Activated CD4-positive, alpha-beta T cell treated with anti-CD3 and anti-CD28 coated beads for 36 hours (primary cell): ENCODE data around the gene BFAR. TPM values are rescaled to one million over a fixed set of nuclear protein-coding genes. Genes with fewer than 3 reads are reported as not detected.

ENCODE experiments used
- ATAC-seq: fragments of 200-7000 bp; cut with Tn5 transposase; one replicate; pipeline ENCODE4 v1.10.0; 2021; ENCODE audit warnings: mild to moderate bottlenecking, moderate library complexity
- CTCF ChIA-PET: fragments of 350-600 bp; sonication (Branson Sonifier 250); formaldehyde crosslinking; loops from one replicate; lab custom pipeline; 2021; ENCODE audit warnings: antibody characterized with exemption; lab: Charles Lee
- POLR2A ChIA-PET: fragments of 350-600 bp; sonication (Branson Sonifier 250); formaldehyde crosslinking; loops from one replicate; lab custom pipeline; 2021; ENCODE audit warnings: antibody characterized with exemption, inconsistent platforms; lab: Charles Lee
- DNase-seq: peaks from one replicate; pipeline ENCODE4 v3.0.0-alpha.2; 2020
- H3K27ac Mint-ChIP-seq: one replicate; pipeline ENCODE4 v1.8.0; 2021; ENCODE audit warnings: mixed read lengths
- H3K27me3 Mint-ChIP-seq: one replicate; pipeline ENCODE4 v1.8.0; 2021; ENCODE audit warnings: mixed read lengths
- H3K36me3 Mint-ChIP-seq: one replicate; pipeline ENCODE4 v1.8.0; 2021; ENCODE audit warnings: low read depth, mixed read lengths
- H3K4me1 Mint-ChIP-seq: one replicate; pipeline ENCODE4 v1.8.0; 2021; ENCODE audit warnings: mixed read lengths
- H3K4me3 Mint-ChIP-seq: one replicate; pipeline ENCODE4 v1.8.0; 2021; ENCODE audit warnings: mild to moderate bottlenecking, moderate library complexity, mixed read lengths
- H3K9me3 Mint-ChIP-seq: one replicate; pipeline ENCODE4 v1.8.0; 2021; ENCODE audit warnings: low read depth, mixed read lengths
- intact Hi-C, 2 experiments: fragments of 100-400 bp; cut with DNase I in 1 of 2; cut with micrococcal nuclease in 1 of 2; formaldehyde crosslinking; loops; one replicate each; pipeline versions ENCODE4 v1.14.2 to v1.15.1; 2022 to 2024; cut with DNase I, micrococcal nuclease
- total RNA-seq, 2 experiments: library from RNA; stranded (reverse); gene quantifications; one replicate each; pipeline ENCODE4 v1.2.3, GENCODE V29; 2021

BFAR gene, protein sequence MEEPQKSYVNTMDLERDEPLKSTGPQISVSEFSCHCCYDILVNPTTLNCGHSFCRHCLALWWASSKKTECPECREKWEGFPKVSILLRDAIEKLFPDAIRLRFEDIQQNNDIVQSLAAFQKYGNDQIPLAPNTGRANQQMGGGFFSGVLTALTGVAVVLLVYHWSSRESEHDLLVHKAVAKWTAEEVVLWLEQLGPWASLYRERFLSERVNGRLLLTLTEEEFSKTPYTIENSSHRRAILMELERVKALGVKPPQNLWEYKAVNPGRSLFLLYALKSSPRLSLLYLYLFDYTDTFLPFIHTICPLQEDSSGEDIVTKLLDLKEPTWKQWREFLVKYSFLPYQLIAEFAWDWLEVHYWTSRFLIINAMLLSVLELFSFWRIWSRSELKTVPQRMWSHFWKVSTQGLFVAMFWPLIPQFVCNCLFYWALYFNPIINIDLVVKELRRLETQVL
- total RNA-seq = 10 to 100 TPM; 54.8 to 57.5 TPM

DNA sequence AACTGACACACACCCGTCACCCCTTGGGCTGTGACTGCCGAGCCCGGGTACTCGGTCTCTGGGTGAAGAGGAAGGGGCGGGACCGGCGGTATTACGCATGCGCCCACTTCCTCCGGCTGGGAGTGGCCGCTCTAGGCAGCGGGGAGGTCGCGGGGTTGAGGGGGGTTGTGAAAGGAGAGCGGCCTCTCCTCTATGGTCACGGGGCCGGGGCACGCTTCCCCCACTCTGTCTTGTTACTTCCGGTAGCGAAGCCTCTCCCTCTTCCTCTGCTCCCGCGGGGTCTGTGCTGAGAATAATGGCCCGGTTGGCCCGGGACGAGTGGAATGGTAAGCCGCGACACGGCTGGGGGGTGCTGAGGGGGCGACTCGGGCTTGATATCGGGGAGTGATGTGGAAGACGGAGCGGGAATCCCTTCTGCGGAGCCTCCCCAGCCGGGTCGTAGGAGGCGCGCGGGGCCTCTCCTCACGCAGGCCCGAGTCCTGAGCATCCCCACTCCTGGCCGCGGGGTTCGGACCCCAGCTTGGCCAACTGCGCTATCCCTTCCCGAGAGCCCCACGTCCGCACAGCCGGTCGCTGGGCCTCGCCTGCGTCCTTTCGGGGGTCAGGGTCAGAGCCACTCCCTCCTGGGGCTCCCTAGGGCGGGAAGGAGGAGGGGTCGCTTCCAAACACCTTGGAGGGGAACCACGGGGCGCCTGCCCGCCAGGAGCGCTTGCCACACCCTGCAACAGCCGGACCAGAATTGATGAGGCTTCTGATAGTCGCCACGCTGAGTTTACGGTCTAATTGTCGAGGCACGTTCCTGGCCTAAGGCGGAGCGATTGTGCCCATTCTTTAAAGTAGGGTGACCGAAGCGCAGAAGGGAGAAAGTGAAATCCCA is at the start of gene BFAR:
Gene BFAR (plus strand): TSS at position 259 of the 877 bp plus-strand sequence. CDS start 11,396 bp downstream, outside the sequence.
- CTCF ChIA-PET = no interaction called here
- H3K27me3 Mint-ChIP-seq = no peaks in the 10 kb centered on the region
- H3K4me3 Mint-ChIP-seq = peak within 1 kb of the TSS; percentile 97
- H3K9me3 Mint-ChIP-seq = no peaks in the 10 kb centered on the region
- peak within 1 kb of the TSS; percentile 99 for H3K27ac Mint-ChIP-seq
- POLR2A ChIA-PET = no interaction called here
- peak; percentile 100 for DNase-seq
- ATAC-seq = peak; percentile 78
- H3K36me3 Mint-ChIP-seq = peaks cover 16% of the 10 kb centered on the region
- H3K4me1 Mint-ChIP-seq = peaks cover 51% of the 10 kb centered on the region
- intact Hi-C loops = loop anchor here (1.0 to 10.0 kb wide), 12 partner anchors 331 to 1322 kb away; partner anchors contain the start of genes ERCC4 (in 2 of the 2), MARF1 (in 2 of the 2), CEP20 (in 1 of the 2) and MRTFB (in 1 of the 2)

DNA sequence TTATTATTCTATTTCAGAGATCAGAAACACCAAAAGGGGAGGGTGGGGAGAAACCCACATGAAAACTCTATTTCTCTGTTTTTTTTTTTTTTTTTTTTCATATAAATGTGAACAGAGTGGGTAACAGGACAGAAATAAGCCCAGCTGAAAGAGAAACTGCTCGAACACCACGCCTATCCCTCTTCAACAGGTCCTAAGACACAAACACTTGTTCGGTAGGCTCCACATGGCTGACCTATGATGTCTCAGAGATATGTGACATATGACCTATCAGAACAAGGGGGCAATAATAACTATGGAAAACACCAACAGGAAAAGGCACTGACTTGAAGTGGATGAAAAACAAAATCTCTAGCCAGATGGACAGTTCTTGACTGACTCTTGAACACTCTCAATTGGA is 47.5 kb upstream of the BFAR start:
- intact Hi-C loops = no loop called here
- Mint-ChIP-seq H3K27ac (no peak overlapping the region), H3K27me3 (no peaks in the 10 kb centered on the region), H3K9me3 (no peaks in the 10 kb centered on the region), H3K4me3 (no peak overlapping the region), H3K36me3 (peaks cover 30% of the 10 kb centered on the region), H3K4me1 (peaks cover 2% of the 10 kb centered on the region)
- ChIA-PET CTCF (no interaction called here), POLR2A (no interaction called here)
- DNase-seq (no peak), ATAC-seq (no peak)

GRCh38 chr16:14586637-14587305 is 46.0 kb upstream of the BFAR start:
- no peak for DNase-seq
- Mint-ChIP-seq H3K27me3 (no peaks in the 10 kb centered on the region), H3K4me1 (no peaks in the 10 kb centered on the region), H3K4me3 (no peak overlapping the region), H3K27ac (no peak overlapping the region), H3K36me3 (peaks cover 30% of the 10 kb centered on the region), H3K9me3 (no peaks in the 10 kb centered on the region)
- ChIA-PET POLR2A (no interaction called here), CTCF (interaction anchor here (0.7 to 1.1 kb wide), 3 partner anchors 14 to 241 kb away, joined by 3 read pairs; no protein-coding TSS in a partner anchor)
- ATAC-seq = no peak
- intact Hi-C loops = no loop called here

DNA sequence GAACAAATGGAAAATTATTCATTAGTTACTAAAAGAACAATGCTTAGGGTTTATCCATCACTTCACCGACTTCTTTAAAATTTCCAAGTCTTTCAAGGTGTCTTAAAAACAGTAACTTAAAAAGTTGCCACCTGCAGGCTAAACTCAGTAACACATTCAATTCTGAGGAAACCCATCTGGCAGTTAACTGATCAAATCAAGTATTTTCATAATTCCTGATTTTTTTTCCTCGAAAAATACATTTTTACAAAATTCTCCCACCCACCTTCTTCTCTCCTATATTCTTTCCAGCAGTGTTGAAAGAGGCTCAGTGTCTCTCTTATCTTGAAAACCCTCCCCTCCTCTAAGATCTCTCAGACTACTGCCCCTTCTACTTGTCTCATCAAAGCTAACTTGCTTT is 32.6 kb upstream of the BFAR start:
- intact Hi-C loops = loop anchor here in 1 of 2 experiments (5.0 kb wide), 1 partner anchor 353 kb away; no protein-coding TSS in a partner anchor
- H3K36me3 Mint-ChIP-seq = peaks cover 51% of the 10 kb centered on the region
- ATAC-seq = no peak

GRCh38 chr16:14602443-14602963 is 30.2 kb upstream of the BFAR start:
- intact Hi-C loops = loop anchor here in 1 of 2 experiments (5.0 kb wide), 1 partner anchor 355 kb away; no protein-coding TSS in a partner anchor

More for the DNA sequence above, 32.6 kb upstream of the BFAR start:
- Mint-ChIP-seq H3K27ac (no peak overlapping the region), H3K4me1 (no peaks in the 10 kb centered on the region), H3K9me3 (no peaks in the 10 kb centered on the region), H3K4me3 (no peak overlapping the region), H3K27me3 (no peaks in the 10 kb centered on the region)
- ChIA-PET CTCF (interaction anchor here (0.7 kb wide), 2 partner anchors 348 to 677 kb away, joined by 3 to 4 read pairs; no protein-coding TSS in a partner anchor), POLR2A (no interaction called here)
- DNase-seq = no peak

DNA sequence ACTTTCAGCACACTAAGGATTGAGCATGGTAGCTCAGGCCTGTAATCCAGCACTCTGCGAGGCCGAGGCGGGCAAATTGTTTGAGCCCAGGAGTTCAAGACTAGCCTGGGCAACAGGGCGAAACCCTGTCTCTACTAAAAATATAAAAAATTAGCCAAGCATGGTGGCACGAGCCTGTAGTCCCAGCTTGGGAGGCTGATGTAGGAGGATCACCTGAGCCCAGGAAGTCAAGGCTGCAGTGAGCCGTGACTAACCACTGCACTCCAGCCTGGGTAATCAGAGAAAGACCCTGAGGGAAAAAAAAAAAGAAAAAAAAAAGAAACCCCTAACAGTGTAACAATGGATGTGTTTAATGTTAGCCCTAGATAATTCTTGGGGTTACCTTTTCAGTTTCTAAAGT is 26.6 kb upstream of the BFAR start:
- H3K36me3 Mint-ChIP-seq = peaks cover 45% of the 10 kb centered on the region
- no peak overlapping the region for H3K4me3 Mint-ChIP-seq
- DNase-seq = no peak
- intact Hi-C loops = no loop called here
- POLR2A ChIA-PET = no interaction called here
- no peaks in the 10 kb centered on the region for H3K4me1 Mint-ChIP-seq
- H3K27me3 Mint-ChIP-seq = no peaks in the 10 kb centered on the region
- H3K27ac Mint-ChIP-seq = no peak overlapping the region
- CTCF ChIA-PET = interaction anchor here (0.7 to 1.0 kb wide), 2 partner anchors 10 to 105 kb away, joined by 3 read pairs; no protein-coding TSS in a partner anchor
- H3K9me3 Mint-ChIP-seq = no peaks in the 10 kb centered on the region
- ATAC-seq = no peak

More at GRCh38 chr16:14602443-14602963, 30.2 kb upstream of the BFAR start:
- Mint-ChIP-seq H3K9me3 (no peaks in the 10 kb centered on the region), H3K36me3 (peaks cover 46% of the 10 kb centered on the region), H3K27ac (no peak overlapping the region), H3K4me1 (no peaks in the 10 kb centered on the region), H3K4me3 (no peak overlapping the region), H3K27me3 (no peaks in the 10 kb centered on the region)
- CTCF ChIA-PET = no interaction called here
- ATAC-seq = no peak
- no peak for DNase-seq
- POLR2A ChIA-PET = no interaction called here

GRCh38 chr16:14608111-14608566 is 24.6 kb upstream of the BFAR start:
- ChIA-PET CTCF (no interaction called here), POLR2A (no interaction called here)
- no peak for DNase-seq
- intact Hi-C loops = no loop called here
- no peak for ATAC-seq
- Mint-ChIP-seq H3K4me1 (no peaks in the 10 kb centered on the region), H3K9me3 (no peaks in the 10 kb centered on the region), H3K4me3 (no peak overlapping the region), H3K27me3 (no peaks in the 10 kb centered on the region), H3K27ac (no peak overlapping the region), H3K36me3 (peaks cover 39% of the 10 kb centered on the region)

- CTCF ChIA-PET = no interaction called here
- Mint-ChIP-seq H3K9me3 (no peaks in the 10 kb centered on the region), H3K4me3 (no peak overlapping the region), H3K27me3 (no peaks in the 10 kb centered on the region), H3K36me3 (peaks cover 37% of the 10 kb centered on the region), H3K4me1 (no peaks in the 10 kb centered on the region), H3K27ac (no peak overlapping the region)
- POLR2A ChIA-PET = no interaction called here
- DNase-seq (no peak), ATAC-seq (no peak)
- intact Hi-C loops = no loop called here
These were observed 24.1 kb upstream of the BFAR start for GRCh38 chr16:14608604-14609003.

- peaks cover 38% of the 10 kb centered on the region for H3K36me3 Mint-ChIP-seq
- intact Hi-C loops = no loop called here
- POLR2A ChIA-PET = no interaction called here
These were observed 23.0 kb upstream of the BFAR start for GRCh38 chr16:14609716-14610115.

DNA sequence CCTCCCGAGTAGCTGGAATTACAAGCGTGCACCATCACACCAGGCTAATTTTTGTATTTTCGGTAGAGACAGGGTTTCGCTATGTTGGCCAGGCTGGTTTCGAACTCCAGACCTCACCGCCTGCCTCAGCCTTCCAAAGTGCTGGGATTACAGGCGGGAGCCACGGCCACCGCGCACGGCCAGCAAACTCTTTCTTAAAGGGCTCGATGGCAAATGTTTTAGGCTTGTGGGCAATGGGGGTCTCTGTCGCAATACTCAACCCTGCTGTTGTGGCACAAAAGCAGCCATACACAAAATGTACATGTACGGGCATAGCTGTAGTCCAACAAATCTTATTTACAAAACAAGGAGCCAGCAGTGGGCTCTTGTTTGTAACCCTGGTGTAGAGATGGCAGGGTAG is 21.1 kb upstream of the BFAR start:
- Mint-ChIP-seq H3K36me3 (peaks cover 46% of the 10 kb centered on the region), H3K9me3 (no peaks in the 10 kb centered on the region), H3K27me3 (no peaks in the 10 kb centered on the region), H3K27ac (no peak overlapping the region), H3K4me3 (no peak overlapping the region), H3K4me1 (no peaks in the 10 kb centered on the region)
- ChIA-PET CTCF (no interaction called here), POLR2A (no interaction called here)
- no peak for DNase-seq
- intact Hi-C loops = no loop called here
- ATAC-seq = no peak

More at GRCh38 chr16:14609716-14610115, 23.0 kb upstream of the BFAR start:
- Mint-ChIP-seq H3K4me1 (no peaks in the 10 kb centered on the region), H3K4me3 (no peak overlapping the region), H3K27ac (no peak overlapping the region), H3K9me3 (no peaks in the 10 kb centered on the region), H3K27me3 (no peaks in the 10 kb centered on the region)
- ATAC-seq (no peak), DNase-seq (no peak)
- CTCF ChIA-PET = no interaction called here
